Lower leg skin (tissue), 4 donors: Measurements from ENCODE around the gene SORCS2. TPM values are rescaled to one million over a fixed set of nuclear protein-coding genes. Genes with fewer than 3 reads are reported as not detected.

Experiments used
- DNase-seq, 2 donors: peaks; one replicate each; pipeline ENCODE4 v3.0.0-alpha.2; 2019; ENCODE audit warnings: low spot score in 2 of 2
- H3K4me3 ChIP-seq: fragments of 200-600 bp; sonication (generic); 2 replicates; pipeline ENCODE4 v1.5.1; 2017; ENCODE audit warnings: mild to moderate bottlenecking, low read depth; ENCODE audit not compliant: poor library complexity, severe bottlenecking
- POLR2A ChIP-seq, 2 donors: fragments of 450-650 bp; IDR thresholded peaks; one replicate each; pipeline ENCODE4 v1.6.1; 2016 to 2017; ENCODE audit warnings: antibody characterized with exemption in 2 of 2, mild to moderate bottlenecking in 1 of 2, moderate library complexity in 1 of 2
- WGBS, 2 donors: methylation state at CpG; one replicate each; pipeline ENCODE4 v1.1.5; 2018; 5-methylcytosine and 5-hydroxymethylcytosine counted together
- intact Hi-C: fragments of 100-400 bp; cut with DNase I; formaldehyde crosslinking; loops from one replicate; pipeline ENCODE4 v1.15.0; 2023; ENCODE audit warnings: low total_unique reads
- total RNA-seq, 4 donors: library from RNA; depleted of rRNA; stranded (reverse); fragments of >200 nt; gene quantifications; one replicate each; pipeline ENCODE4 v1.1.0, GENCODE V29; 2016
- TF ChIP-seq, protein P1 (sequence below), 3 donors: fragments of 450-650 bp; IDR thresholded peaks; one replicate each; pipeline ENCODE4 v1.5.1; 2016; ENCODE audit warnings: antibody characterized with exemption in 3 of 3, mild to moderate bottlenecking in 3 of 3, moderate library complexity in 2 of 3

SORCS2 gene
- total RNA-seq, 4 donors from 2014 or later: 1.1 to 6.4 (median 1.5) TPM

DNA sequence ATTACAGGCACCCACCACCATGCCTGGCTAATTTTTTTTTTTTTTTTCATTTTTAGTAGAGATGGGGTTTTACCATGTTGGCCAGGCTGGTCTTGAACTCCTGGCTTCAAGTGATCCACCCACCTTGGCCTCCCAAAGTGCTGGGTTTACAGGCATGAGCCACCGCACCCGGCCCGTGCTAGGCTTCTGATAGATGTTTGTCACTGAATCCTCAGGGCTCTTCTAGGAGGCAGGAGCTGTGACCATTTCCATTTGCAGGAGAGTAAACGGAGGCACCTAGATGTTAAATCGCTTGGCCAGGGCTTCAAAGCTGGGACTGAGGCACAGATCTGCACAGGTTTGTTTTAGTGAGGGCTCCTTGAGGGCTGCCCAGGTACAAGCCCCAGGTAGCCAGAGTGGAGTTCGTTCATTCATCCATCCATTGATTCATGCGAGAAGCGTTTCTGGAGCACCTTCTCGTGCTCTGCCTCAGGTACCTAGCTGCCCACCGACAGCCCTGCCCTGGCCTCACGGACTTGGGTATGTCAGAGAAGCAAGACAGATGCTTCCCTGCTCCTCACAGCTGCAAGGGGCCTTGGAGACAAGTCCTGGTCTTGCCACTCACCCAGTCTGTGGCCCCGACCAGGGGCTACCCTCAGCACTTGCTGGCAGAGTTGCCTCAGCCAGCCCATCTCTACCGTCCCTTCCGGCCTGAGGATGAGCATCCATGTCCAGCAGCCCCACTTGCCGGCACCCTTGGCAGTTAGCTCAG, 136.0 kb downstream of the SORCS2 start:
- TF ChIP-seq POLR2A (IDR thresholded peaks at IDR 0.05): no peak
- TF ChIP-seq, protein P1, sequence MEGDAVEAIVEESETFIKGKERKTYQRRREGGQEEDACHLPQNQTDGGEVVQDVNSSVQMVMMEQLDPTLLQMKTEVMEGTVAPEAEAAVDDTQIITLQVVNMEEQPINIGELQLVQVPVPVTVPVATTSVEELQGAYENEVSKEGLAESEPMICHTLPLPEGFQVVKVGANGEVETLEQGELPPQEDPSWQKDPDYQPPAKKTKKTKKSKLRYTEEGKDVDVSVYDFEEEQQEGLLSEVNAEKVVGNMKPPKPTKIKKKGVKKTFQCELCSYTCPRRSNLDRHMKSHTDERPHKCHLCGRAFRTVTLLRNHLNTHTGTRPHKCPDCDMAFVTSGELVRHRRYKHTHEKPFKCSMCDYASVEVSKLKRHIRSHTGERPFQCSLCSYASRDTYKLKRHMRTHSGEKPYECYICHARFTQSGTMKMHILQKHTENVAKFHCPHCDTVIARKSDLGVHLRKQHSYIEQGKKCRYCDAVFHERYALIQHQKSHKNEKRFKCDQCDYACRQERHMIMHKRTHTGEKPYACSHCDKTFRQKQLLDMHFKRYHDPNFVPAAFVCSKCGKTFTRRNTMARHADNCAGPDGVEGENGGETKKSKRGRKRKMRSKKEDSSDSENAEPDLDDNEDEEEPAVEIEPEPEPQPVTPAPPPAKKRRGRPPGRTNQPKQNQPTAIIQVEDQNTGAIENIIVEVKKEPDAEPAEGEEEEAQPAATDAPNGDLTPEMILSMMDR (IDR thresholded peaks at IDR 0.05): no peak
- intact Hi-C loops: loop anchor here (5.0 kb wide), 1 partner anchor 1116 kb away; no protein-coding TSS in a partner anchor
- 88 to 91% methylated on average over 14 to 15 of the region's 15 CpGs for WGBS, 2 donors
- no peak overlapping the region for H3K4me3 ChIP-seq
- no peak for DNase-seq

DNA sequence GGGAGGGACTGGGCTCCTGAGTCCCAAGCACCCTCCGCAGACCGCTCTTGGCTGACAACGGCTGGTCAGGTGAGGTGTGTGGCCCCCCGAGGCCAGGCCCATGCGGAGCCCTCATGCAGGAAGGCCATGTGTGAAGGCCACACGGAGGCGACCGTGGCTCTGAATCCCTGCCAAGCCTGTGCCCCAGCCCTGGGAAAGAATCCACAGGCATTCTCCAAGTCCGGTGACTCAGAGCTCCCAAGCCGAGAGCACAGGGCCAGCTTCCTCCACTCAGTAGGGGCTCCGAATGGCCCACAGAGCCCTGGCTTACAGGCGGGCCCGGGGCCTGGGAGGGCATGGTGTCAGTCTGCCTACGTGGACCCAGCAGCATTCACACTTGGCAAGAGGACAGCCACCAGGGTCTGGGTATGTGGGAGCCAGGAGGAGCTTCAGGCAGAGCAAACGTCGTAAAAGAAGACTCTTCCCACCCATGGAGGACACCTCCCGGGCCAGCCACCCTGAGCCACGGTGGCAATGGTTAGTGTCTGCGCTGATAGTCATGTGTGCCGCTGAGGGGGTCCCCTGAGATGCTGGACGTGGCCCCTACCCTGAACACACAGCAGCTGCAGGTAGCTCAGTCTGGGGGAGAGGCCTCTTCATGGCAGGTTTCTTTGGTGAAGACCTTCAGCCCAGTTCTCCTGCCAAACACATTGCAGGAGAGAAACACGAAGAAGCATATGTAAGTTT, 136.7 kb downstream of the SORCS2 start:
- WGBS, 2 donors: 61 to 69% methylated on average over 12 to 16 of the region's 22 CpGs

DNA sequence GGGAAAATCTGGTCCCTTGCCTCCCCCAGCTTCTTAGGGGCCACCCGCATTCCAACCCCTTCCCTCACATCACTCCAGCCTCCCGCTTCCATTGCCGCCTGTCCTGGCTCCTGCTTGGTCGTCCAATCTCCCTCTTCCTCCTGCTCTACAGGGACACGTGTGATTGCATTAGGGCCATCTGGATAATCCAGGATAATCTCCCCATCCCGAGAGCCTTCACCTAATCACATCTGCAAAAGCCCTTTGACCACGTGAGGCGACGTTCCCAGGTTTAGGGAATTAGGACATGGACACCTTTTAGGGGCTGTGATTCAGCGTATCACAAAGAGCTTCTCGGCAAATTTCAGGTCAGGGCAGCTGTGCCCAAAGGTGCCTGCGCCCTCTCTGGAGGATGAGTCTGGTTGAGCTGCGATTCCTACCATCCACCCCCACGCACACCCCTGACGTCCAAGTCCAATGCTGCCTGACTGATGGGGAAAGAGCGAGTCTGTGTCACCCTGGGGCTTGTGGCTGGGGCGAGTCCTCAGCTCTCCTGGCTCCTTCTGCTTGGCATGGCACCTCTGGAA, 137.8 kb downstream of the SORCS2 start:
- TF ChIP-seq, protein P1 (IDR thresholded peaks at IDR 0.05): no peak
- no peak for TF ChIP-seq POLR2A (IDR thresholded peaks at IDR 0.05)
- no peak overlapping the region for H3K4me3 ChIP-seq
- intact Hi-C loops: no loop called here
- 92 to 94% methylated on average over 17 of the region's 17 CpGs for whole genome bisulfite sequencing, 2 donors
- DNase-seq: no peak

More for the DNA sequence above, 136.7 kb downstream of the SORCS2 start:
- intact Hi-C loops: loop anchor here (5.0 kb wide), 1 partner anchor 1117 kb away; no protein-coding TSS in a partner anchor
- TF ChIP-seq POLR2A (IDR thresholded peaks at IDR 0.05): no peak
- TF ChIP-seq, protein P1 (IDR thresholded peaks at IDR 0.05): no peak
- no peak overlapping the region for H3K4me3 ChIP-seq
- no peak for DNase-seq

DNA sequence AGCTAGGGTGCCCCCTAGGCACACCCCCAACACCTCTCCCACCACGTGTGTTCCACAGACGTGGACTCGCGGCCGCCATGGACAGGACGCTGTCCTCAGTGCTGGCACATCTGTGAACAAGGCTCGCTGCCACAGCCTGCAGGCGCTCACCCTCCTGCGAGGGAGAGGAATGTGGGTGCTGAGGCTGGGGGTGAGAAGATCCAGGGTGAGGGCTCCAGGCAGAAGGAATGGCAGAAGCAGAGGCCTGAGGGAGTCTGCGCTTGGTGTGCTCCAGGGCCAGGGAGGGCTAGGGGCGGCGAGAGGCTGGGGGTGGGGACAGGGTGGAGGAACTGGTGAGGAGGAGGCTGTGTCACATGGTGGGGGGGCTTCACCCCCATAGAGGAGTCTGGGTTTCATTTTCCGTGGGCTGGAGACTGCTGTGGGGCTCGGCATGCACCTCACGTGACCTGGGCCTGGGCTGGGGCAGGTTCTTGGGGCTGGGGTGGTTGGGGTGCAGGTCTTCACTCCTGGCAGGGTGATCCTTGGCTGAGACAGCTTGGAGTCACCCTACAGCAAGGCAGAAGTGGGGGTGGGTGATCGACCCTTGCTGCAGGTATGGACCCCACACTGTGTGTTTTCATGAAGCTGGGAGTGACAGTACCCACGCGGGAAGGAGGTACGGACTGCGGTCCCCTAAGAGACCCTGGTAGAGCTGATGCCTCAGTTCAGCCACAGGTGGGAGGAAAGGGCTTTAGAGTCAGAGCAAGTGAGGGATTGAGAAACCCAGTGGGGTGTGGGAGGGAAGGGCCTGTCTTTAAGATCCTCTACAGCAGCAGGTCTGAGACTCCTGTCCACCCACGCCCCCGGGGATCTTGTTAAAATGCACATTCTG, 138.7 kb downstream of the SORCS2 start:
- intact Hi-C loops: no loop called here
- no peak overlapping the region for H3K4me3 ChIP-seq
- WGBS, 2 donors: 86% methylated on average over 20 to 22 of the region's 22 CpGs
- TF ChIP-seq, protein P1 (IDR thresholded peaks at IDR 0.05): no peak
- no peak for TF ChIP-seq POLR2A (IDR thresholded peaks at IDR 0.05)
- DNase-seq: no peak

DNA sequence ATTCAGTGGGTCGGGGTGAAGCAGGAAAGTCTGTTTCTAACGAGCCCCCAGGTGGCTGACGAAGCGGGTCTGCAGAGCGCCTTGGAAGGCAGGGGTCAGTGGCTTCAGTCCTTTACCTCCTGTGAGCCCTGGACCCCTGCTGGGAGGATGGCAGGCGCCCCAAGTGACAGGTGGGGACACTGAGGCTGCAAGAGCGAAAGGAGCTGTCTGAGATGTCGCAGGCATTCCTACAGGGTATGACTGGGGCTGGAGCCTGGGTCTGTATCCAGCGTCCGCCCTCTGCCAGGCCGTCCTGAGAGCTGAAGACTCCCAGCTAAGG, 139.3 kb downstream of the SORCS2 start:
- DNase-seq: no peak
- H3K4me3 ChIP-seq: no peak overlapping the region
- TF ChIP-seq, protein P1 (IDR thresholded peaks at IDR 0.05): no peak
- no peak for TF ChIP-seq POLR2A (IDR thresholded peaks at IDR 0.05)
- intact Hi-C loops: no loop called here
- 86 to 87% methylated on average over 10 to 11 of the region's 11 CpGs for WGBS, 2 donors
